Superior temporal gyrus (tissue), 1 donor: Measurements from ENCODE around the gene TMEM158.

ENCODE experiments used
- DNase-seq: peaks from one replicate; pipeline ENCODE4 v3.0.0-alpha.2; 2016; ENCODE audit errors: extremely low spot score

TMEM158 gene

DNA sequence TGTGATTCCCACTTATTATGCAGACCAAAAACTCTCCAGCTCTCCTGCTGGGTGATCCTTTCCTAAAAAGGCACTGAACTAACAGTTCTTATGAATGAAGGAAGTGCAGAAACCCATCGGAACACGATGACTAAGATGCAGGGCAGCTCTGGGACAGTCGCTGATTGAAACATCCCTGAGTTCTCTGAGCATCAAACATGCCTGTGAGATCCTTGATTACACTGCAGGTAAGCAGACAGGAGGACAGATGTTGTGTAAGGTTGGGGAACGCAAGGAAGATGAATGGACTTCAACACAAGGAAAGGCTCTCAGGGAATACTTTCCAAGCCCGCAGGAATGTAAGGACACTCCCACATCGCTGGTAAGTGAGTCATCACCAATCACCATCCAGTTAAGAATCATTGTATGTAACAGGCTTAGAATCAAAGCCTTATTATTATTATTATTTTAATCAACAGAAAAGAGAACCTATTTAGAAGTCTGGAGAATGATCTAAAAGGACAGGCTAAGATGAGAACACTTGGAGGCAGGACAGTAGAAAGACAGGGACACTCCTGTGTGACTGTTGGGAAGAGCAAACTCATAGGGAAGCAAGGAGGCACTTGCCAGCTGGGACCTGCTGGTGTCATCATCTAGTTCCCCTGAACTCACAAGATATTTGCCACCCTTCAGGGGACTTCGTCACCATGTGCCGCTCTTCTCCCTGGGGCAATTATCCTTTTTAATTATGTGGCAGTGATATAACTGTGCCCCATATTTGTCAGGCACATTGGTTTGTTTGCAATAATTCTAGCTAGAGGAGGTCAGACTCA, 26.0 kb downstream of the TMEM158 start:
- no peak for DNase-seq

DNA sequence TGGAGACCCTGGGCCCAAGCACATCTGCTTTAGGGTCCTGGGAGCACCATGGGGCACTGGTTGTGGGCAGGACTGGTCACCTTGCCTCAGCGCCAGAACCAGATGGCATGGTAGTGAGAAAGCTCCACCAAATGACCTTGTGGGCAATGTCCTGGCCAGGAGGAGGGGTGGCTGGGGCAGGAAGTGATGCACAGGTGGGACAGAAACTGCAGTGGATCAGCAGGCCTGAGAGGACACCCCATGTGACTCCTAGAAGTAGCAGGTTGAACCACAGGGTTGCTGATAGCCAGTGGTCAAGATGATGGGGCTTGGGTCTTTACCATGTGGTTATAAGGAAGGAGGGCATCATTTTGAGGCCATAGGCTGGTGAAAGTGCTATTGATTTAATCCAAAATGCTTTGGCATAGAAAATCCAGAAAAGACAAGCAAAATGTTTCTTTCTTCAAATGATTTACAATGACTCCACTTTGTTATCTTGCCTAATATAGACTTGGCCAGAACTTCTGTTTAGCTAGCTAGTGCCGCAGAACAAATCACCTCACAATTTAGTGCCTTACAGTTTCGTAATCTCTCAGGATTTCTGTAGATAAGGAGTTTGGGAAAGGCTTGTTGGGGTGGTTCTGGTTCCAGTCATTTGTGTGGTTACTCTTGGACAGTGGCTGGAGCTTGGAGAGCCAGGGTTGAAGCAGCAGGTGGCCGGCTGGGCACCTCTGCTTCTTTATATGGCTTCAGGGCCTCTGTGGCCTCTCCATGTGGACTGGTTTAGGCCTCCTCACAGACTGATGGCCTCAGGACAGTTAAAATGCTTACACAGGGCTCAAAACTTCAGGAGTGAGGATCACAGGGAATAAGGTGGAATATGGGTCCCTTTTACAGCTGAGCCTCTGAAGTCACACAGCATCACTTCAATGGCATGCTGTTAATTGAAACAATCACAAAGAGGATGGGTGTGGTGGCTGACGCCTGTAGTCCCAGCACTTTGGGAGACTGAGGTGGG, 27.5 kb downstream of the TMEM158 start:
- DNase-seq = no peak

DNA sequence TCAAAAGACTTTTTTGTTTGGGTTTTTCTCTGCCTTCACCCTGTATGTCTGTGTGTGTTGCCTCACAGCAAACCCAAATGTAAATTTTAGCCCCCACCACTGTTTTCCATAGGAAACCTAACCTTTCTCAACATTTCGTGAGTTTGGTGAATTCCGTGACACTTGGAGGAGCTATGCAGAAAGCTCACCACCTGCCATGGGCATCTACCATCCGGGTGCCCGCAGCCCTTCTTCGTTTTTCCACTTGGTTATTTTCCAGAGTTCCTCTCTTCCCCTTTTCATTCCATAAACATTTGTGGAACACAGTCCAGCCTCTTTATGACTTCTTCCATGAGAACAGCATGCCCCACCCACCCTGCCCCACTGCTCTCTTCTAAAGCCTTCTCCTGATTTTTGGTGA, 31.3 kb downstream of the TMEM158 start:
- no peak for DNase-seq

DNA sequence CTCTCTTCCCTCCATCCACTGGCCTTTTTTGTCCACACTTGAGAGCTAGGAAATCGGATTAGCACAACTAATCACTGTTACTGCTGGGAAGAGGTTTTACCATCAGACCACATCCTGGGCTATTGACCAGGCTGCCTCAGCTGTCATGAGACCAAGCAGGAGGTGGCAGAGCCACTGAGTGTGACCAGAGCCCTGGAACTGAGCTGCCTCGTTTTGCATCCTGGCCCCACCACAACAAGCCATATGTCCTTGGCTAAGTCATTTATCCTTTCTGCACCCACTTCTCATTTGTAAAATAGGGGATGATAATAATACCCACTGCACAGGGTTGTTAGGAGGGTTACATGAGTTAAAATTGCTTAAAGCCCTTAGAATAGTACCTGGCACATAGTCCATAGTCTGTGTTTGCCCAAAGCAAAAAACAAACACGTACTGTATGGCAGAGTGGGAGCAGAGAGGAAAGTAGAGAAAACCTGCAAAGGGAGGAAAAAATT, 34.1 kb downstream of the TMEM158 start:
- no peak for DNase-seq

DNA sequence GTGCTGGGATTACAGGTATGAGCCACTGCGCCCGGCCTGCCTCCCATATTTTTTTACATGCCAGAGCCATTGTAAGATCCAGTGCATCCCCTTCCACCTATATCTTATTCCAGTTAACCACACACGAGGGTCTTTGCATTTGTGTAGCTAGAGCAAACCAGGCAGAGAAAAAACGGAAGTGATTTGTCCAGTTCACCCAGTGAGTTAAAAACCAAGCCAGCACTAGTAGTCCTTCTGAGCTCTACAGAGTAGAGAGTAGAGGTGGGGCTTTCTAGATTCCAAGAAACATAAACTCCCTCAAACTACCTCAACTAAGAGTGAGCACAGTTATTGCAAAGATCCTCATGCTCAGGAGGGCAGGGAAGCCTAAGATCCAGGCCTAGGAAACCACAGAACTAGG, 34.7 kb downstream of the TMEM158 start:
- no peak for DNase-seq

DNA sequence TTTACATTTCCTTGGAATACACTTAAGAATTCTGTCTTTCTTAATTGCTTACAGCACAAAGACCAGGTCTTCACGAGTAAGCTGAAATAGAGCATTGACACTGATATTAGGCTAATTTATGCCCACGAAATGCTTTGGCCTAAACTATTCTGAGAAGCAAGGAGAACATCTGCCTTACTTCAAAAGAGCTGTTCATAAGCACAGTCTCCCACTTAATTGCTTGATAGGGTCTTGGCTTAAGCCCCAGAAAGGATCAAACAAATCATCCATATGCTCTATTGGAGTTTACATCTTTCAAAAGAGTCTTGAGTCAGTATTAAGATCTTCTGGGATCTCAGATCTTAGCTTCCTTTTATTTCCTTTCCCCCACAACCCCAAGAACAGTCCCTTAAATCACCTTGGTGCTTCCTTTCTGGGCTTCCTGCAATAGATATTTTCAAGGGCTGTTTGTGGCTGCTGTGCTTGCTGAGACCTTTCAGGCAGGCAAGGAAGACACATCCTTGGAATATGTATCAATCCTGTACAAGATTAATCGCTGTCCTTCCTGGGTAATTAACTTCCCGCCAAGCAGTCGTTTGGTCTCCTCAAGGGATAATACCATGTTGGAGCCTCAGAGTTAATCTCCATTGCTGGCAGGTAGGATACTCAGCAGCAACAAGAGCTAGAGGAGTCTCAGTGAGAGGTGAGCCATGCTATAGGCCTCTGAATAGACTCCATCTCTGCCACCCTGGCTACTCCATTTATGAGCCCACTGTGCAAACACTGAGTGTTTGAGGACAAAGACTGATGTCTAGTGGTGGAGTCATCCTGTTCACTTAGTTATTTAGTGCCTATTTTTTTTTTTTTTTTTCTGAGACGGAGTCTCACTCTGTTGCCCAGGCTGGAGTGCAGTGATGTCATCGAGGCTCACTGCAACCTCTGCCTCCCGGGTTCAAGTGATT, 37.1 kb downstream of the TMEM158 start:
- DNase-seq = no peak

DNA sequence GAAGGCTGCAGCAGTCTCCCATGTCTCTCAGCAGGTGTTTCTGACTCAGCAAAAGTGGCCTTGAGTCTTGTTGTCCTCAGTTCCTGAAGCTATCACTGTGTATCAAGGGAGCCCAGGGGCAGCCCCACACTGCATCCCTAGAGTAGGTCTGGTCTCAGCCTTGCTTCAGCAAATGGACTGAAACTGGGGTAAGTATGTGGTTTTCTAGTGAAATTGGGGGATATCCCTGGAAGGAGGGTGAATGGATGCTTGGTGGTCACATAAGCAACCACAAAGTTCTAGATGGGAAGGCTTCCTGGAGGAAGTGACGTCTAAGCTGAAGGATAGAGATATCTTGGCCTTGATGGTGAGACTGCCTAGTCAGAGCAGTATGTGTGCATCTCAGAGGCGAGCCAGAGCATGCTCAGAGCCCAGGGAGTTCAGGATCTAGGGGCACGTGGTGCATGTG, 38.4 kb downstream of the TMEM158 start:
- DNase-seq = no peak

DNA sequence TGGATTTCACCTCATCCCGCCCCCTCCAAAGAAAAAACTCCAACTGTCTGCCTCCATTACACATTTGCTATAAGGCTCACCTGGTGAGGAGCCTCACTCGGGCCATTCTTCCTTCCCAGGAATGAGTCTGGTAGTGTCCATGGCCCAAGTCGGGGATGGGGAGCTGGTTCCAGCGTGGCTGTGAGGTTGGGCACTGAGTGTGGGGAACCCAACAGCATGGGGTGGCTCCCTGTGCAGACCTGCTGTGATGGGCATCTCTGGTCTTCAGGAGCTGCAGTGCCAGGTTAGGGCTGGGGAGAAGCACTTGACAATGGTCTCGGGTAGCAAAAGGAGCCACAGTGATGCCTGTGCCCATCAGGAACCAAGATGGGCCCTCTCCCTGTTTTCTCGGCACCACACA, 39.2 kb downstream of the TMEM158 start:
- DNase-seq = no peak

DNA sequence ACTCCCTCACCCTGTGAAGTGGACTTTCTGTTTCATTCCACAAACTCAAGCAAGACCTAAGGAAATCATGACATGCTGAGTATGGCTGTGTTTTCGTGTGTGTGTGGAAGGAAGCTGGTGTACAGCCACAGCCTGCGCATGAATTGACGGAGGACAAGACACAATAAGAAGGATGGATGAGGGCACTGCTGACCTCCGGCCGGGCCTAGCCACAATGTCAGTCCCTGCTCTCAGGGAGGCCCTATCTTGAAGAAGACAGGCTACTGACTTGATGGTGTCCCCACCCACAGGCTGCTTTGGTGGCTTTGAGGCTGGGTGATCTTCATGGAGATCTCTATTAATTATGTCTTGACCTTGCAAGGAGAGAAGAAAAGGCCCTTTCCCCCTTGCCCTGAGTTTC, 40.6 kb downstream of the TMEM158 start:
- DNase-seq = no peak

DNA sequence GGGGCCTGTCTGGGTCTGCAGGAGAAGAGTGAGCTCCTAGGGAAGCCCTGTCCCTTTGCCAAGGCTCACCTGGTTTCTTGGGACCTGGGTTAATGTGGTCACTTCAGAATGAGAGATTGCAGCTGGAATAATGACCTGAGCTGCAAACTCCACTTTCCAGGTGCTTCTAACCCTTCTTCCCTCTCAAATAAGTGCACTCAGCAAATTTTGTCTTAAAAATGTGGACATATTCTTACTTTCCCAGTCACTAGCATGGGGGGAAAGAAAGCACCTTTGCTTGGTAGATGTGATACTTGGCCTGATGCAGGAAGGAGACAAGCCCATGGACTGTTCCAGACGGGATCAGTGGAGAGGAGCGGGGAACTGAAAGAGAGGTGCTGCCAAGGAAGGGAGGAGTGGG, 41.0 kb downstream of the TMEM158 start:
- DNase-seq = no peak

DNA sequence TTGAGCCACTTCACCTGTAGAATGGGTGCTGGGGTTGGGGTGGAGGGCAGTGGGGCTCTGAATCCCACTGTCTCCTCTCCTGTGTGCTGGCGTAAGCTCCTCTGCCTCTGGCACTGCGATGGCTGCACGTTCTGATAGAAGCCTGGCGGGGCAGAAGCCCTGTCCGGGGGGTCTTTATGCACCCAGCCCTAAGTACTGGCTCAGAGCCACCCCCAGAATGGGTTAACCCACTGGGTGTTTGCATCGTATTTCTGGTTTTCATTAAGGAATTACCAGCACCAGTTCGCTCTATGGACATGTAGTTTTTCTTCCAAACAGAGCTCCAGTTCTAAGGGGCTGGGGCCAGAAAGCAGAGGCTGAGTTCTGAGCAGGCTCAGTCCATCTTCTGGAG, 42.2 kb downstream of the TMEM158 start:
- no peak for DNase-seq

DNA sequence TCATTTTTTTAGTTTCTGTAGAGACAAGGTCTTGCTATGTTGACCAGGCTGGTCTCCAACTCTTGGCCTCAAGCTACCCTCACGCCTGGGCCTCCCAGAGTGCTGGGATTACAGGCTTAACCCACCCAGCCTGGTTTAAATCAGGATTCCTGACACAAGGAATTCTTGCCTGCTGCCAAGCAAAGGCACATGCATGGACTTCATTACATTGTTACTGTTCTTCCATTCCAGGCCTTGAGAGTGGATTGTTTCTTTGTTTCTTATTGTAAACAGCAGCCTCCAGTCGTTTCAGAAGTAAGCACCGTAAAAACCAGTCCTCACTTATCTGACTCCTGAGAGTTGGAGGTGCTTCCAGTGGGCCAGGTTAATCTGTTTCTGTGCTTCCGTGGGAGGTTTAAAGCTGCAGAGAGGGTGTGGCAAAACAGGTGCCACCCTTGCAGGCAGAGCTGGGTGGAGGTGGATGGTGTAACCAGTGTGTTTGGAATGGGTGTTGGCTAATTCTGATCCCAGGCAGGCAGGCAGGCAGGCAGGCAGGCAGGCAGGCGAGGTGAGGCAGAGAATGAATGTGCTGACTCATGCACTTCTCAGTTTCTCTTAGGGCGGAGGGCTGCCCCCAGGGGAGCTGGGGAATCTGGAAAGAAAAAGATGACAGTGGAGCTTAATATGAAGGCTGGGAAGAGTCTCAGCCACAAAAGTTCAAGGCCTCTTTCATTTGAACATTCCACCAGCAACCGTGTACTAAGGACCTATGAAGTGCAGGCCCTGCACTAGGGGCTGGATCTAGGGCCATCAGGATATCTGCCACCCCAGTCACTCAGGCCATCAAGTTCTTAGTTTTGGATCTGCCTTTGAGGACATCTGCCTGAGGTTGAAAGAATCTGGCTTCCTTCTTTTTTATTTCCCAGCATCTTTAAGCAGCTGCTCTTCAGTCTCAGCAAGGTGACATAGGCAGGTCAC, 42.9 kb downstream of the TMEM158 start:
- DNase-seq = no peak

DNA sequence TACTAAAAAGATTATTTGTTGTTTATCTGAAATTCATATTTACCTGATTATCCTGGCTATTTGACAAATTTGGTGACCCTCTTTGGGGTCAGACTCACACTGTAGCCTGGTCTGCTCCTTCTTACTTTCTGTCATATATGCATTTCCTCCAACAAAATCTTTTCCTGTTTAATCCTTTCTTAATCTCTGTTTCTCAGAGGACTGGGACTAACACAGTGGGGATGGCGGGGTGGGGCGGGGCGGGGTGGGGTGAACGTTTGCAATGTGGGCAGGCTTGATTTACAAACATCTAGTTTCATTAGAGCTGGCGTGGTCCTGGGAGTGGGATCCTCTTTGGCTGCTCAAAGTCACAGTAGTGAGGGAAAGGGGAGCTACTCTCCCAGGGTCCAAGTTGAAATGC, 44.6 kb downstream of the TMEM158 start:
- no peak for DNase-seq

DNA sequence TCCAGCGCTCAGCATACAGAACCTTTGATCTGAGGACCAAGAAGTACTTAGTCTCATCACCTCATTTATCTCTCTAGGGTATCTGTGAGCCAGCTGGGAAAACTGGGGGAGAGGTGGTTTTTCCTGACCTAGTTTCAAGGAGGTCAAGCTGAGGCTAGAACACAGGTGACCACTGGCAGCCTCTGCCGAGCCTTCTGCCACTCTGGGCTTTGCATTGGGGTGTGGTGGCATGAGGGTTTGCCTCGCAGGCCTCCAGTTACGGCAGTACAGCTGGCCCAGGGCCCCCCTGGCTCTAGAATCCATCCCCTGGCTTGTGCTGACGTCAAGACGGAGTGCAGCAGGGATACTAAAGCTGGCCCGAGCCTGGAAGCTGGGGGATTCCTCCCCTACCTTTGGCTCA, 45.2 kb downstream of the TMEM158 start:
- DNase-seq = no peak

DNA sequence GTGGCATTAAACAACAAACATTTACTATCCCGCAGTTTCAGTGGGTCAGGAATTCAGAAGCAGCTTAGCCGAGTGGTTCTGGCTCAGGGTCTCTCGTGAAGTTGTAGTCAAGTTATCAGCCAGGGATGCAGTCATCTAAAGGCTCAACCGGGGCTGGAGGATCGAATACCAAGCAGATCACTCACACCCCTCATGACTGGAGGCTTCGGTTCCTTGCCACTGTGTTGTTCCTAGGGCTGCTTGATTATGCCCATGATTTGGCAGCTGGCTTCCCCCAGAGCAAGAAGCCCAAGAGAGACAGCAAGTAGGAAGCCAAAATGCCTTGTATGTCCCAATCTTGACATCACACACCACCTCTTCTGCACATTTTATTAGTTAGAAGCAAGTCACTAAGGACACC, 46.0 kb downstream of the TMEM158 start:
- no peak for DNase-seq

DNA sequence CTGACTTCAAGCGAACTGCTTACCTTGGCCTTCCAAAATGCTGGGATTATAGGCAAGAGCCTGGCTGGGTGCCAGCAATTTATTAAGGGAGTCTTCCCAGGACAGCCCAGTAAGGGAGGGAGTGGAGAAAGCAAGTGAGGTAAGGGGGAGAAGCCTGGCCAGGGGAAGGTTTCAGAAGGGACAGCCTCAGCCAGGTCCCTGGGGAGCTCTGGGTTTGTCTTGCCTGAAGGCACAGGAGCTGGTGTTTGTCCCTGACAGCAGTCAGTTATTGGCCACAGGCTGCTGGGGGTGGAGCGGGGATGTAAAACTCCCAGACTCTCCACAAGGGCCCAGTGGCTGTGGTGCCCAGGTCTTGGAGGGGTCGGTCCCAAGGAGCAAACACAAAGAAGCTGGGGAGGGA, 46.9 kb downstream of the TMEM158 start:
- DNase-seq = no peak

DNA sequence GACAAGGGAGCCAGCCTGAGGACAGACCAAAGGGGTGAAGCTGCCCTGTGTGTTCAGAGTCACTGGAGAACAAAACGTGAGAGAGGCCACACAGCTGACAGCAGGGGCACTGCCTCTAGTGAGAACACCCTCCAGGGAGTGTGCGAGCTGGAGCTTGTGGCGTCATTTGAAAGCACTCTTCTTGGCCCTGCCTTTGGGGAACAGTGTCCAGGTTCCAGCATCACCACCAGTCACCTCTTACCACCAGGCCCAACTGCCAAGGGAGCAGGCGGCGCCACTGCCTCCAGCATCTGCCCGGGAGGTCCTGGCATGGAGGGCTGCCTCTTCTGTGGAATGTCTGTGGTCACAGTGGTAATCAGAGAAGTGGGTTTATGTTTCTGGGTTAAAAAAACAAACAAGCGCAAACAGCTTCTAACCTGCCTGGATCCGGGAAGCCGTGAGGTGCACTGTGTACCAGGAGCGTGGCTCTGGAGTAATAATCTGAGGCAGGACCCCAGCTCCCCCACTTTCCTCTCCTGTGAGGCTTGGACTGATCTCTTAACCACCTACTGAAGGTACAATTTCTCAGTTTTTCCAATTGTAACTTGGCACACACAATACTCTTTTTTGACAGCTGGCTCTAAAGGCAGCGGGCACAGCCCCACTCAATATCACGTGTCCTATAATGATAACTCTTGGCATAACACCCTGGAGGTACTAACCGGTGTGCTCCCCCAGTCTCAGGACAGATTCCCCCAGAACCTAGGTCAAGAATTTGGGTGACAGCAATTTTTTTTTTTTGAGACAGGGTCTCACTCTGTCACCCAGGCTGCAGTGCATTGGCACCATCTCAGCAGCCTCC, 47.7 kb downstream of the TMEM158 start:
- no peak for DNase-seq

DNA sequence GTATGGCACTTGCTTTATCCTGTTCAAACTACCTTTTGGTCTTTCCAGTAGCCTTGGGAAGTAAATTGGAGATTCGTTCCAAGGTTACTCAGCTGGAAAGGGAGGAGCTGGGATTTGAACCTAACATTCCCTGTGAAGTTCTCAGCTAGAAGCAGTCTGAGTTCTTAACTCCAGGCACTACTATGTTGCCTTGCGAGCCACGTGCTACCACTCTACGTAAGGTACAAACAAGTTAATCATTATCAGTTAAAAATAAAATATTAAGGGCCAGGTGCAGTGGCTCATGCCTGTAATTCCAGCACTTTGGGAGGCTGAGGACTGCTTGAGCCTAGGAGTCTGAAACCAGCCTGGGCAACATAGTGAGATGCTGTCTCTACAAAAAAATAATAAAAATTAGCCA, 49.2 kb downstream of the TMEM158 start:
- DNase-seq = no peak
